ENCODE results near the gene MEF2C. TPM values are rescaled to one million over a fixed set of nuclear protein-coding genes. Genes with fewer than 3 reads are reported as not detected.

MEF2C gene
- total and polyA plus RNA-seq, 2 donors (not counting 1 experiment from before 2014, with no cell fraction given), result 12.2 to 15.7 TPM

DNA sequence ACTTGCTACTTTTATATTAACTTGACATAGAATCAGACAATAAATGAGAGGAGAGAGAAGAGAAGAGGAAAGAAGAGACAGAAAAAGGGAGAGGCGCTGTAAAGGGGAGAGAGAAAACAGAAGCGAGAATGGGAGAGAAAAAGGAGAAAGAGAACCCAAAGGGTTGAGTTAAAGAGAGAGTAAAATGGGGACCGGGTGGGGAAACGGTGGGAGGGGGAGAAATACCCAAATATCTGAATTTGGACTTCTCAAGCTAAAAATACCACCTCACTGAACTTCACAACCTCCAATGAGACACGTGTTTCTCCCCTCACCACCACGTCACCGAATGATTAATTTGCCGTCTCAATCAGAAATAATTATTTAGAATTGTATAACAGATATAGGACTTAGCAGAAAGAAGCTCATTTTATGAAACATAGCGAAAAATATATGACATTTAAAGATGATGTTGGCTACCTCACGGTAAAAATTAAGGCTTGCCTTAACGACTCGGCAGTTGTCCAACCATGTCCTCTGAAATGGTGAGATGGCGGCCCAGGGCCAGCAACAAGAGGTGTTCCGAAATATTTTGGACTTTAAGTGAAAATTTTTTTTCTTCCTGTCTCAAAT is 204.1 kb downstream of the MEF2C start:
- peaks cover 78% of the 10 kb centered on the region for H3K27me3 ChIP-seq (ENCODE audit: control insufficient read depth, insufficient read depth, low read length)
- H3K36me3 ChIP-seq (ENCODE audit: control insufficient read depth, insufficient read depth, low read length), result no peaks in the 10 kb centered on the region
- DNase-seq (ENCODE audit: low read depth in 2 of 2), result peak in 1 of 2 donors; percentile 52
- H3K4me3 ChIP-seq (replicated peaks in 1 of 4; ENCODE audit: control extremely low read depth in 1 of 4, insufficient read depth in 1 of 4, low read depth in 3 of 4, low read length in 4 of 4), result no peak overlapping the region
- H3K9ac ChIP-seq (ENCODE audit: insufficient read depth, low read length), result no peak overlapping the region
- H3K27ac ChIP-seq (ENCODE audit: insufficient read depth, low read length), result no peak overlapping the region
- H3K4me2 ChIP-seq (ENCODE audit: extremely low read depth, insufficient read depth, low read length), result no peak overlapping the region
- no peaks in the 10 kb centered on the region for H3K4me1 ChIP-seq (ENCODE audit: control insufficient read depth, extremely low read depth, insufficient read depth, low read length)
- TF ChIP-seq, protein P1, sequence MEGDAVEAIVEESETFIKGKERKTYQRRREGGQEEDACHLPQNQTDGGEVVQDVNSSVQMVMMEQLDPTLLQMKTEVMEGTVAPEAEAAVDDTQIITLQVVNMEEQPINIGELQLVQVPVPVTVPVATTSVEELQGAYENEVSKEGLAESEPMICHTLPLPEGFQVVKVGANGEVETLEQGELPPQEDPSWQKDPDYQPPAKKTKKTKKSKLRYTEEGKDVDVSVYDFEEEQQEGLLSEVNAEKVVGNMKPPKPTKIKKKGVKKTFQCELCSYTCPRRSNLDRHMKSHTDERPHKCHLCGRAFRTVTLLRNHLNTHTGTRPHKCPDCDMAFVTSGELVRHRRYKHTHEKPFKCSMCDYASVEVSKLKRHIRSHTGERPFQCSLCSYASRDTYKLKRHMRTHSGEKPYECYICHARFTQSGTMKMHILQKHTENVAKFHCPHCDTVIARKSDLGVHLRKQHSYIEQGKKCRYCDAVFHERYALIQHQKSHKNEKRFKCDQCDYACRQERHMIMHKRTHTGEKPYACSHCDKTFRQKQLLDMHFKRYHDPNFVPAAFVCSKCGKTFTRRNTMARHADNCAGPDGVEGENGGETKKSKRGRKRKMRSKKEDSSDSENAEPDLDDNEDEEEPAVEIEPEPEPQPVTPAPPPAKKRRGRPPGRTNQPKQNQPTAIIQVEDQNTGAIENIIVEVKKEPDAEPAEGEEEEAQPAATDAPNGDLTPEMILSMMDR (conservative IDR thresholded peaks at IDR 0.05 in 1 of 2, IDR thresholded peaks at IDR 0.05 in 1 of 2; ENCODE audit: low read depth in 1 of 2, low read length in 2 of 2), result no peak
- no peak for TF ChIP-seq EZH2 (IDR thresholded peaks at IDR 0.05; ENCODE audit: low read length, missing control alignments)
- H3K9me3 ChIP-seq (ENCODE audit: control insufficient read depth, insufficient read depth, low read depth, low read length), result no peaks in the 10 kb centered on the region
- H4K20me1 ChIP-seq (ENCODE audit: control insufficient read depth, extremely low read depth, insufficient read depth, low read length), result no peaks in the 10 kb centered on the region
- no peaks in the 10 kb centered on the region for H3K79me2 ChIP-seq (ENCODE audit: control insufficient read depth, insufficient read depth, low read length)
- no peak overlapping the region for H2AFZ ChIP-seq (ENCODE audit: low read length)

DNA sequence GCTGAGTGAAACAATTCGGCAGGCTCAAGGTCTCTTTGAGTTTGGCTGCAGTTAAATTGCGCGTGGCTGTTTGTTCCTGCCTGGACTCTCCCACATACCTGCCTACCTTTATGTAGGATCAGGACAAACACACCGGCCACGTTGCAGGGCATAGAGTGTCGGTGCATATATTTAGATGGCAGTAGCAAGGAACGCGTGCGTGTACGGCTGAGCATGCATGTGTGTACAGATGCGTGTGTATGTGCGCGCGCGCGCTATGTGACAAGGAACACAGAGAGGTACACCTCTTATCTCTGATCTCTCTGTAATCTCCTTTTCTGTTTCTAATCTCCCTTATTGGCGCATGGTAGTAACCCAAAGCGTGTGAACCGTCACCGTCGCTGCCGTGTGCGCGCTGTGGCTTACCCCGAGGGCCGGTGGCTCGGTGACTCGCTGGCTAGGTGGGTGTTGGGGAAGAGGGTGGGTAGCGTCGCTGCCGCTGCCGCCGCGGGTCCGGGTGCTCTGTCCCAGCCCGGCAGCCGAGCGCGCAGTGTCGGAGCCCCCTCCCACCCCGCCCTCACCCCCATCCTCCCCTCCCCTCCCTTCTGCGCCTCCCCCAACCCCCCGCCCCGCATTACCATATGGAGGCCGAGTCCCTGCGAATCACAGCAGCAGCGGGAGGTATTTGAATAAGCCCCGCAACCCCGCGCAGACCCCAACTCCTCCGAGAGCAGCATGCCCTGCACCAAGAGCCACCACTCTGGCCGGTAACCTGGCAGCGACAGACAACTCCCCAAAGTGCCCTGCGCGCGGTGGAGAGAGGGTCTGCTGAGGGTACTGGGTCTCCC is 204.8 kb downstream of the MEF2C start:
- H3K79me2 ChIP-seq (ENCODE audit: control insufficient read depth, insufficient read depth, low read length), result no peaks in the 10 kb centered on the region
- H3K27me3 ChIP-seq (ENCODE audit: control insufficient read depth, insufficient read depth, low read length), result peaks cover 73% of the 10 kb centered on the region
- no peak overlapping the region for H3K9ac ChIP-seq (ENCODE audit: insufficient read depth, low read length)
- H3K4me3 ChIP-seq (replicated peaks in 1 of 4; ENCODE audit: control extremely low read depth in 1 of 4, insufficient read depth in 1 of 4, low read depth in 3 of 4, low read length in 4 of 4), result no peak overlapping the region
- H3K27ac ChIP-seq (ENCODE audit: insufficient read depth, low read length), result no peak overlapping the region
- H3K36me3 ChIP-seq (ENCODE audit: control insufficient read depth, insufficient read depth, low read length), result no peaks in the 10 kb centered on the region
- H3K4me2 ChIP-seq (ENCODE audit: extremely low read depth, insufficient read depth, low read length), result no peak overlapping the region
- TF ChIP-seq EZH2 (IDR thresholded peaks at IDR 0.05; ENCODE audit: low read length, missing control alignments), result peak; percentile 83
- TF ChIP-seq, protein P1 (conservative IDR thresholded peaks at IDR 0.05 in 1 of 2, IDR thresholded peaks at IDR 0.05 in 1 of 2; ENCODE audit: low read depth in 1 of 2, low read length in 2 of 2), result no peak
- no peaks in the 10 kb centered on the region for H3K9me3 ChIP-seq (ENCODE audit: control insufficient read depth, insufficient read depth, low read depth, low read length)
- peak in 1 of 2 donors; percentile 61 for DNase-seq (ENCODE audit: low read depth in 2 of 2)
- H4K20me1 ChIP-seq (ENCODE audit: control insufficient read depth, extremely low read depth, insufficient read depth, low read length), result no peaks in the 10 kb centered on the region
- no peaks in the 10 kb centered on the region for H3K4me1 ChIP-seq (ENCODE audit: control insufficient read depth, extremely low read depth, insufficient read depth, low read length)
- no peak overlapping the region for H2AFZ ChIP-seq (ENCODE audit: low read length)

DNA sequence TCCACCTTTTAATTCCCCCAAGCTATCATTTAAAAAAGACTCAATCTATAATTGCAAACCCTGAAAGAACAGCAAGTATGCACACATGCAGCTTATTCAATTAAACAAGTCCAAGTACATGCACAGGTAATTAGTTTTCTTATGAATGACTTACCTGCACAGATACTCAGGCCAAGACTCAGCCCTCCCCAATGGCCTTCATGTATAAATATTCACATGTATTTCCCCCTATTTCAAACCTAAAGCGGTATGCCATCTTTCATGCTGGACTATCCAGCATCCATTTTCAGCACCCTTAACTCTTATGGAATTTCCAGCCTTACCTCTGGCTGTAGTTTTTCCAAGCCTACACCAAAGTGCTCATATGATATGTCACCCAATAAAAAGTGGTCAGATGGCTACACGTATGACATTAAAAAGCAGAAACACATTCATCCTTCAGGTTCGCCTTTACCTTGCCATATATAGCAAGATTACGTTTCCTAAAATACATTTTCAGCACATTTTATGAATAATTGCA is 205.5 kb downstream of the MEF2C start:
- no peak overlapping the region for H3K4me3 ChIP-seq (replicated peaks in 1 of 4; ENCODE audit: control extremely low read depth in 1 of 4, insufficient read depth in 1 of 4, low read depth in 3 of 4, low read length in 4 of 4)
- no peak overlapping the region for H2AFZ ChIP-seq (ENCODE audit: low read length)
- peak in 1 of 2 donors; percentile 47 for DNase-seq (ENCODE audit: low read depth in 2 of 2)
- no peak overlapping the region for H3K9ac ChIP-seq (ENCODE audit: insufficient read depth, low read length)
- H3K9me3 ChIP-seq (ENCODE audit: control insufficient read depth, insufficient read depth, low read depth, low read length), result no peaks in the 10 kb centered on the region
- TF ChIP-seq EZH2 (IDR thresholded peaks at IDR 0.05; ENCODE audit: low read length, missing control alignments), result no peak
- TF ChIP-seq, protein P1 (conservative IDR thresholded peaks at IDR 0.05 in 1 of 2, IDR thresholded peaks at IDR 0.05 in 1 of 2; ENCODE audit: low read depth in 1 of 2, low read length in 2 of 2), result no peak
- H3K36me3 ChIP-seq (ENCODE audit: control insufficient read depth, insufficient read depth, low read length), result no peaks in the 10 kb centered on the region
- no peaks in the 10 kb centered on the region for H3K79me2 ChIP-seq (ENCODE audit: control insufficient read depth, insufficient read depth, low read length)
- H4K20me1 ChIP-seq (ENCODE audit: control insufficient read depth, extremely low read depth, insufficient read depth, low read length), result no peaks in the 10 kb centered on the region
- peaks cover 75% of the 10 kb centered on the region for H3K27me3 ChIP-seq (ENCODE audit: control insufficient read depth, insufficient read depth, low read length)
- H3K4me1 ChIP-seq (ENCODE audit: control insufficient read depth, extremely low read depth, insufficient read depth, low read length), result no peaks in the 10 kb centered on the region
- no peak overlapping the region for H3K27ac ChIP-seq (ENCODE audit: insufficient read depth, low read length)
- no peak overlapping the region for H3K4me2 ChIP-seq (ENCODE audit: extremely low read depth, insufficient read depth, low read length)
